ENCODE measurements around the gene ALOX5AP.

The ALOX5AP gene

DNA sequence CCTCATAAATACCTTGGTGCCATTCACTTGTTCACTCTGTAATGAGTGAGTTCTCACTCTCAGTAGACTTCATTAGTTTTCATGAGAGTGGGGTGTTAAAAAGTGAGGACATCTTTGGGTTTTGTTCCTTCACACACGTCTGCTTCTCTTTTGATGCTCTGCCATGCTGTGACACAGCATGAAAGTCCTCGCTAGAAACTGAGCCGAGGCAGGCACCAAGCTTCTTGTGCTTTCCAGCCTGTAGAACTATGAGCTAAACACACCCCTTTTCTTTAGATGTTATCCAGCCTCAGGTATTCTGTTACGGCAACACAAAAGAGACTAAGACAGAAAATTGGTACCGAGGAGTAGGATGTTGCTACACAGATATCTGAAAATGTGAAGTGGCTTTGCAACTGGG is 43.7 kb downstream of the ALOX5AP start:
- TF ChIP-seq EZH2phosphoT487 (IDR thresholded peaks at IDR 0.05; ENCODE audit: low read length), result no peak
- TF ChIP-seq, protein P1, sequence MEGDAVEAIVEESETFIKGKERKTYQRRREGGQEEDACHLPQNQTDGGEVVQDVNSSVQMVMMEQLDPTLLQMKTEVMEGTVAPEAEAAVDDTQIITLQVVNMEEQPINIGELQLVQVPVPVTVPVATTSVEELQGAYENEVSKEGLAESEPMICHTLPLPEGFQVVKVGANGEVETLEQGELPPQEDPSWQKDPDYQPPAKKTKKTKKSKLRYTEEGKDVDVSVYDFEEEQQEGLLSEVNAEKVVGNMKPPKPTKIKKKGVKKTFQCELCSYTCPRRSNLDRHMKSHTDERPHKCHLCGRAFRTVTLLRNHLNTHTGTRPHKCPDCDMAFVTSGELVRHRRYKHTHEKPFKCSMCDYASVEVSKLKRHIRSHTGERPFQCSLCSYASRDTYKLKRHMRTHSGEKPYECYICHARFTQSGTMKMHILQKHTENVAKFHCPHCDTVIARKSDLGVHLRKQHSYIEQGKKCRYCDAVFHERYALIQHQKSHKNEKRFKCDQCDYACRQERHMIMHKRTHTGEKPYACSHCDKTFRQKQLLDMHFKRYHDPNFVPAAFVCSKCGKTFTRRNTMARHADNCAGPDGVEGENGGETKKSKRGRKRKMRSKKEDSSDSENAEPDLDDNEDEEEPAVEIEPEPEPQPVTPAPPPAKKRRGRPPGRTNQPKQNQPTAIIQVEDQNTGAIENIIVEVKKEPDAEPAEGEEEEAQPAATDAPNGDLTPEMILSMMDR (IDR thresholded peaks at IDR 0.05; ENCODE audit: low read length), result no peak
- TF ChIP-seq EZH2 (optimal IDR thresholded peaks at IDR 0.05; ENCODE audit: low read depth, low read length), result no peak
- no peak overlapping the region for H3K9ac ChIP-seq (ENCODE audit: low read length)
- H3K27me3 ChIP-seq (replicated peaks; ENCODE audit: insufficient read depth, low read length), result no peaks in the 10 kb centered on the region
- DNase-seq, result no peak
- no peak overlapping the region for H3K4me3 ChIP-seq (ENCODE audit: low read length)
- no peak overlapping the region for H2AFZ ChIP-seq (ENCODE audit: low read length)
- H4K20me1 ChIP-seq (ENCODE audit: insufficient read depth, low read length), result no peaks in the 10 kb centered on the region
- peaks cover 8% of the 10 kb centered on the region; the same call in 1 of the 2 replicates for H3K4me1 ChIP-seq (ENCODE audit: low read length)
- H3K9me2 ChIP-seq (replicated peaks; ENCODE audit: insufficient read depth, low read length), result no peaks in the 10 kb centered on the region
- H3K9me3 ChIP-seq (replicated peaks; ENCODE audit: insufficient read depth, low read length), result no peaks in the 10 kb centered on the region
- H3K4me2 ChIP-seq (ENCODE audit: low read depth, low read length), result no peak overlapping the region
- no peaks in the 10 kb centered on the region for H3K79me2 ChIP-seq (ENCODE audit: low read length)
- H3K36me3 ChIP-seq (replicated peaks; ENCODE audit: insufficient read depth, low read length), result no peaks in the 10 kb centered on the region
- H3K27ac ChIP-seq (ENCODE audit: low read length), result no peak overlapping the region
- H3F3A ChIP-seq (ENCODE audit: insufficient read depth, low read length), result no peaks in the 10 kb centered on the region

DNA sequence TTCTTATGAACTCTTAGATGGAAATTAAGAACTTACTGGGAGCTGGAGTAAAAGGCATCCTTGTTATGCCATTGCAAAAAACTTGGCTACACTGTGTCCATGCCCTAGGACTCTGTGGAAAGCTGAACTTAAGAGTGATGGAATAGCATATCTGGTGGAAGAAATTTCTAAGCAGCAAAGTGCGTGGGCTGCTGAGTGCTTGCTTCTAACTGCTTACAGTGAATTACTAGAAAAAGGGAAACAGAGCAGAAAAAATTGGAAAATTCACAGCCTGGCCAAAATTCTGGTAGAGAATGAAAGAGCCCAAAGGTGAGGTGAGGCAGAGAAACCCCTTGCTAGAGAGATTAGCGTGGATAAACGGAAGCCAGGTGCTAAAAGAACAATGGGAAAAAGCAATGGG is 44.3 kb downstream of the ALOX5AP start:
- Histone ChIP-seq H3K27me3 (replicated peaks; ENCODE audit: insufficient read depth, low read length) (no peaks in the 10 kb centered on the region), H3K9me2 (replicated peaks; ENCODE audit: insufficient read depth, low read length) (no peaks in the 10 kb centered on the region), H4K20me1 (ENCODE audit: insufficient read depth, low read length) (no peaks in the 10 kb centered on the region), H3K9ac (ENCODE audit: low read length) (no peak overlapping the region), H3K36me3 (replicated peaks; ENCODE audit: insufficient read depth, low read length) (no peaks in the 10 kb centered on the region), H3K4me3 (ENCODE audit: low read length) (no peak overlapping the region), H3K4me1 (ENCODE audit: low read length) (peaks cover 2% of the 10 kb centered on the region; the same call in 1 of the 2 replicates), H3K27ac (ENCODE audit: low read length) (no peak overlapping the region), H3K79me2 (ENCODE audit: low read length) (no peaks in the 10 kb centered on the region), H3K9me3 (replicated peaks; ENCODE audit: insufficient read depth, low read length) (no peaks in the 10 kb centered on the region), H3F3A (ENCODE audit: insufficient read depth, low read length) (no peaks in the 10 kb centered on the region), H3K4me2 (ENCODE audit: low read depth, low read length) (no peak overlapping the region), H2AFZ (ENCODE audit: low read length) (no peak overlapping the region)
- TF ChIP-seq EZH2 (optimal IDR thresholded peaks at IDR 0.05; ENCODE audit: low read depth, low read length) (no peak), EZH2phosphoT487 (IDR thresholded peaks at IDR 0.05; ENCODE audit: low read length) (no peak)
- TF ChIP-seq, protein P1 (IDR thresholded peaks at IDR 0.05; ENCODE audit: low read length), result no peak
- no peak for DNase-seq

DNA sequence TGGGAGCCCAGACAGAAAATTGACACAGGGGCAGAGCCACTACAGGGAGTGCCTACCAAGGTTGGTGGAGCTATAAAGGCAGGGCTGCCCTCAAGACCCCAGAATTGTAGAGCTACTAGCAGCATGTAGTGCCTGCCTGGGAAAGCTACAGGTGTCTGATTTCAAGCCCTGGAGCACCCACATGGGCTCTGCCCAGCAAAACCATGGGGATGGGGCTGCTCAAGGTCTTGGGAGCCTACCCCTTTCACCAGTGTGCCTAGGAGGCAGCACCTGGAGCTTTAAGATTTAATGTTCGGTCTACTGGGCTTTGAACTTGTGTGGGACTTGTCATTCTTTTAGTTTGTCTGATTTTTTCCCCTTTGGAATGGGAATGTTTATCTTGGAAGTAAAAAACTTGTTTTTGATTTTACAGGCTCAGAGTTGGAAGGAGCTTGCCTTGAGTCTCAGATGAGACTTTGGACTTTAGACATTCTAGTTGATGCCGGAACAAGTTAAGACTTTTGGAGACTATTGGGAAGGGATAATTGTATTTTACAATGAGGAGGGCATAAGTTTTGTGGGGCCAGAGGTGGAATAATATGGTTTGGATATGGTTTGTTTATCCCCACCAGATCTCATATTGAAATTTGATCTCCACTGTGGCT is 45.1 kb downstream of the ALOX5AP start:
- H3K79me2 ChIP-seq (ENCODE audit: low read length), result no peaks in the 10 kb centered on the region
- no peak overlapping the region for H3K4me2 ChIP-seq (ENCODE audit: low read depth, low read length)
- no peaks in the 10 kb centered on the region for H3K27me3 ChIP-seq (replicated peaks; ENCODE audit: insufficient read depth, low read length)
- no peaks in the 10 kb centered on the region for H3K9me2 ChIP-seq (replicated peaks; ENCODE audit: insufficient read depth, low read length)
- no peak overlapping the region for H2AFZ ChIP-seq (ENCODE audit: low read length)
- no peaks in the 10 kb centered on the region for H3K9me3 ChIP-seq (replicated peaks; ENCODE audit: insufficient read depth, low read length)
- H3K4me3 ChIP-seq (ENCODE audit: low read length), result no peak overlapping the region
- TF ChIP-seq EZH2 (optimal IDR thresholded peaks at IDR 0.05; ENCODE audit: low read depth, low read length), result no peak
- TF ChIP-seq EZH2phosphoT487 (IDR thresholded peaks at IDR 0.05; ENCODE audit: low read length), result no peak
- TF ChIP-seq, protein P1 (IDR thresholded peaks at IDR 0.05; ENCODE audit: low read length), result no peak
- H3K4me1 ChIP-seq (ENCODE audit: low read length), result no peaks in the 10 kb centered on the region
- no peaks in the 10 kb centered on the region for H4K20me1 ChIP-seq (ENCODE audit: insufficient read depth, low read length)
- H3K9ac ChIP-seq (ENCODE audit: low read length), result no peak overlapping the region
- H3K36me3 ChIP-seq (replicated peaks; ENCODE audit: insufficient read depth, low read length), result no peaks in the 10 kb centered on the region
- H3K27ac ChIP-seq (ENCODE audit: low read length), result no peak overlapping the region
- no peak for DNase-seq
- H3F3A ChIP-seq (ENCODE audit: insufficient read depth, low read length), result no peaks in the 10 kb centered on the region

Data from MM.1S (cell line).